Progenitor cell of endocrine pancreas (in vitro differentiated cells): ENCODE data around the gene CEP41. TPM values are rescaled to one million over a fixed set of nuclear protein-coding genes. Genes with fewer than 3 reads are reported as not detected.

Source experiments
- DNase-seq: peaks from one replicate; pipeline ENCODE4 v3.0.0; 2021; ENCODE audit warnings: low spot score; ENCODE audit not compliant: unreplicated experiment
- H3K27ac Mint-ChIP-seq: 2 replicates; pipeline ENCODE4 v1.8.0; 2021; ENCODE audit warnings: mild to moderate bottlenecking, moderate library complexity, mixed read lengths
- H3K27me3 Mint-ChIP-seq: 2 replicates; pipeline ENCODE4 v1.8.0; 2021; ENCODE audit warnings: mixed read lengths
- H3K36me3 Mint-ChIP-seq: 2 replicates; pipeline ENCODE4 v1.8.0; 2022; ENCODE audit warnings: mixed read lengths; ENCODE audit not compliant: insufficient read depth
- H3K4me1 Mint-ChIP-seq: 2 replicates; pipeline ENCODE4 v1.8.0; 2021; ENCODE audit warnings: low read depth, mixed read lengths
- H3K4me3 Mint-ChIP-seq: 2 replicates; pipeline ENCODE4 v1.8.0; 2021; ENCODE audit warnings: low read depth, mild to moderate bottlenecking, moderate library complexity, mixed read lengths
- H3K9me3 Mint-ChIP-seq: 2 replicates; pipeline ENCODE4 v1.8.0; 2021; ENCODE audit warnings: low read depth, mixed read lengths
- total RNA-seq: library from RNA; stranded (reverse); gene quantifications from 2 replicates; pipeline ENCODE4 v1.2.1, GENCODE V29; 2021
- TF ChIP-seq, protein P1 (sequence below): fragments of 200-600 bp; sonication (generic); IDR thresholded peaks from one replicate; pipeline ENCODE4 v1.5.0; 2021; ENCODE audit warnings: antibody characterized with exemption, mild to moderate bottlenecking; ENCODE audit not compliant: unreplicated experiment

CEP41 gene
- total RNA-seq, 1 donor from 2014 or later: 31.8 TPM

GRCh38 chr7:130486954-130487436, 46.2 kb upstream of the CEP41 start:
- peak overlapping the region; percentile 94 for H3K27ac Mint-ChIP-seq
- TF ChIP-seq, protein P1, sequence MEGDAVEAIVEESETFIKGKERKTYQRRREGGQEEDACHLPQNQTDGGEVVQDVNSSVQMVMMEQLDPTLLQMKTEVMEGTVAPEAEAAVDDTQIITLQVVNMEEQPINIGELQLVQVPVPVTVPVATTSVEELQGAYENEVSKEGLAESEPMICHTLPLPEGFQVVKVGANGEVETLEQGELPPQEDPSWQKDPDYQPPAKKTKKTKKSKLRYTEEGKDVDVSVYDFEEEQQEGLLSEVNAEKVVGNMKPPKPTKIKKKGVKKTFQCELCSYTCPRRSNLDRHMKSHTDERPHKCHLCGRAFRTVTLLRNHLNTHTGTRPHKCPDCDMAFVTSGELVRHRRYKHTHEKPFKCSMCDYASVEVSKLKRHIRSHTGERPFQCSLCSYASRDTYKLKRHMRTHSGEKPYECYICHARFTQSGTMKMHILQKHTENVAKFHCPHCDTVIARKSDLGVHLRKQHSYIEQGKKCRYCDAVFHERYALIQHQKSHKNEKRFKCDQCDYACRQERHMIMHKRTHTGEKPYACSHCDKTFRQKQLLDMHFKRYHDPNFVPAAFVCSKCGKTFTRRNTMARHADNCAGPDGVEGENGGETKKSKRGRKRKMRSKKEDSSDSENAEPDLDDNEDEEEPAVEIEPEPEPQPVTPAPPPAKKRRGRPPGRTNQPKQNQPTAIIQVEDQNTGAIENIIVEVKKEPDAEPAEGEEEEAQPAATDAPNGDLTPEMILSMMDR: no peak
- peaks cover 26% of the 10 kb centered on the region for H3K36me3 Mint-ChIP-seq
- H3K9me3 Mint-ChIP-seq: peaks cover 14% of the 10 kb centered on the region
- no peak for DNase-seq
- H3K4me1 Mint-ChIP-seq: peaks cover 38% of the 10 kb centered on the region
- no peaks in the 10 kb centered on the region for H3K27me3 Mint-ChIP-seq
- H3K4me3 Mint-ChIP-seq: peak overlapping the region; percentile 84

GRCh38 chr7:130486114-130486953, 45.5 kb upstream of the CEP41 start:
- H3K27ac Mint-ChIP-seq: peak overlapping the region; percentile 94
- peak overlapping the region; percentile 84 for H3K4me3 Mint-ChIP-seq
- peaks cover 41% of the 10 kb centered on the region for H3K4me1 Mint-ChIP-seq
- H3K9me3 Mint-ChIP-seq: peaks cover 14% of the 10 kb centered on the region
- TF ChIP-seq, protein P1: peak; percentile 80
- peaks cover 26% of the 10 kb centered on the region for H3K36me3 Mint-ChIP-seq
- H3K27me3 Mint-ChIP-seq: no peaks in the 10 kb centered on the region
- peak; percentile 74 for DNase-seq

- DNase-seq: no peak
- Mint-ChIP-seq H3K36me3 (peaks cover 22% of the 10 kb centered on the region), H3K4me3 (peak overlapping the region; percentile 84), H3K27ac (no peak overlapping the region), H3K4me1 (peaks cover 38% of the 10 kb centered on the region), H3K27me3 (no peaks in the 10 kb centered on the region), H3K9me3 (peaks cover 14% of the 10 kb centered on the region)
- TF ChIP-seq, protein P1: no peak
Observed at GRCh38 chr7:130485734-130486113, 44.9 kb upstream of the CEP41 start.

- Mint-ChIP-seq H3K9me3 (peaks cover 12% of the 10 kb centered on the region), H3K27ac (no peak overlapping the region), H3K36me3 (peaks cover 4% of the 10 kb centered on the region), H3K27me3 (no peaks in the 10 kb centered on the region), H3K4me3 (no peak overlapping the region), H3K4me1 (peaks cover 18% of the 10 kb centered on the region)
- TF ChIP-seq, protein P1: no peak
- no peak for DNase-seq
Observed at GRCh38 chr7:130483031-130483430, 42.2 kb upstream of the CEP41 start.

DNA sequence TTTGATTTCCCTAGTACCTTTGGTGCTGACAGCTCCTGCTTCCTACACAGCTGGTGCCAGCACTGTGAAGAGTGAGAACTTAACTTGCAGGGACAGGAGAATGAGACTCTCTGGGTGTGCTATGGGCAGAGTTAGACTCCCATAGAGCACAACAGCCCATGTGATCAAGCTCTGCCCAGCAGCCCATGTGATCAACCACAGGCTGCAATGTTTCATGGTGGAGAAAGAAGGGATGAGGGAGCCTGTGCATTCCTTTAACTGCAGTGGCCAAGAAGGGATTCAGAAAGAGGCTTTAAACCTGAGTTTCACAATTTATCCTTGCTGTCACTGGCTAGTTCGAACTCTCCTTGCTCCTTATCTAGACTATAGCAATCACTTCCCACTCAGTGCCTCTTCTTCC, 41.1 kb upstream of the CEP41 start:
- Mint-ChIP-seq H3K27me3 (no peaks in the 10 kb centered on the region), H3K9me3 (peaks cover 20% of the 10 kb centered on the region), H3K36me3 (no peaks in the 10 kb centered on the region), H3K4me3 (no peak overlapping the region), H3K27ac (peak overlapping the region; percentile 49), H3K4me1 (peaks cover 11% of the 10 kb centered on the region)
- DNase-seq: no peak
- TF ChIP-seq, protein P1: no peak
